GM19328 (cell line): ENCODE data around the gene RASAL1.

ENCODE experiments used
- ATAC-seq: cut with Tn5 transposase; IDR thresholded peaks from one replicate; pipeline ENCODE4 v1.9.1; 2021; ENCODE audit warnings: mild to moderate bottlenecking, moderate library complexity; ENCODE audit not compliant: unreplicated experiment

RASAL1 gene

GRCh38 chr12:113061061-113061694 lies 74.4 kb downstream of the RASAL1 start:
- ATAC-seq: no peak

GRCh38 chr12:113060336-113060960 lies 75.1 kb downstream of the RASAL1 start:
- ATAC-seq: no peak

GRCh38 chr12:113059071-113059595 lies 76.4 kb downstream of the RASAL1 start:
- no peak for ATAC-seq

GRCh38 chr12:113058553-113058952 lies 77.0 kb downstream of the RASAL1 start:
- no peak for ATAC-seq

GRCh38 chr12:113057565-113058485 lies 77.7 kb downstream of the RASAL1 start:
- no peak for ATAC-seq

- ATAC-seq: no peak
Observed at GRCh38 chr12:113056631-113057488, 78.7 kb downstream of the RASAL1 start, which contains the start of gene DTX1. Gene DTX1, plus strand, starts transcription at chr12:113056730. Its CDS starts 1,463 bp downstream, at chr12:113058193.

- no peak for ATAC-seq
Observed at GRCh38 chr12:113056381-113056630, 79.3 kb downstream of the RASAL1 start.

GRCh38 chr12:113055594-113056380 lies 79.8 kb downstream of the RASAL1 start:
- ATAC-seq: no peak

- no peak for ATAC-seq
Observed at GRCh38 chr12:113054948-113055486, 80.5 kb downstream of the RASAL1 start.

- ATAC-seq: no peak
Observed at GRCh38 chr12:113052326-113052725, 83.2 kb downstream of the RASAL1 start.

- no peak for ATAC-seq
Observed at GRCh38 chr12:113051759-113052158, 83.8 kb downstream of the RASAL1 start.

- no peak for ATAC-seq
Observed at GRCh38 chr12:113050795-113051194, 84.8 kb downstream of the RASAL1 start.

- no peak for ATAC-seq
Observed at GRCh38 chr12:113049976-113050742, 85.4 kb downstream of the RASAL1 start.
